ENCODE measurements around the gene TMEM182.

The TMEM182 gene

DNA sequence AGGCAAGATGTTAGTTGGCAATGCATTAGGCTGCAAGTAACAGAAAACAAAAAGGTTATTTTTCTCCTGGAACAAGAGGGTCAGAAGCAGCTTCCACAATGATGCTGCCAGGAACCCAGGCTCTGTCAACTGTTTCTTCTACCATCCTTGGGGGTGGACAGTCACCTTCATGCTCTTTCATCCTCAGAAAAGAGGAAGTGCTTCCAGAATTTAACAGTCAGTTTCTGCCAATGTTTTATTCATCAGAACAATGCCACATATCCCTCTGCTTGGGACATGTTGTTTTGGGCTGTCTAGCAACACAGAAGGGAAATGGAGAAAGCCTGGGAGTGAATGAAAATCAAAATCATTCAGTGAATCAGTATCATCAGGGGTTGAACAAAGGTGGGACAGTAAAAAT is 7.1 kb downstream of the TMEM182 start:
- no peak for DNase-seq

GRCh38 chr2:102770506-102770905 is 8.7 kb downstream of the TMEM182 start:
- DNase-seq = no peak

DNA sequence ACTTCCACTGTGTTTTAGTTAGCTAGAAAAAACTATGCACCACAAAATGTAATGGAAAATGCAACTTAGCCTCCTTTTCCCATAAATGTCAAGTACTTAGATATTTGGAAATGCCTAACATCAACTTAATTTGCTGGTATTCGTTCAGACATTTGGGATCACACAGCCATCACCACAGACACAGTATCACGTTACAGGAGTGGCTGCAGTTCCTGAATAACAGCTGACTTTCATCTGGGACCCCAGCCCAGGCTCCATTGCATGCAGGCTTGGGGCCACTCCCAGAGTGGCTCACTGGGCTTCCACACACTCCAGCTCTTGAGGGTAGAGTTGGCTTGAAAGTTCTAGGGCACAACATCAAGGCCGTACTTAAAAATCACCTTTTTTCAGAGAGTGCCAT is 9.3 kb downstream of the TMEM182 start:
- DNase-seq = no peak

GRCh38 chr2:102772659-102773058 is 10.8 kb downstream of the TMEM182 start:
- no peak for DNase-seq

GRCh38 chr2:102773149-102773705 is 11.4 kb downstream of the TMEM182 start:
- DNase-seq = no peak

DNA sequence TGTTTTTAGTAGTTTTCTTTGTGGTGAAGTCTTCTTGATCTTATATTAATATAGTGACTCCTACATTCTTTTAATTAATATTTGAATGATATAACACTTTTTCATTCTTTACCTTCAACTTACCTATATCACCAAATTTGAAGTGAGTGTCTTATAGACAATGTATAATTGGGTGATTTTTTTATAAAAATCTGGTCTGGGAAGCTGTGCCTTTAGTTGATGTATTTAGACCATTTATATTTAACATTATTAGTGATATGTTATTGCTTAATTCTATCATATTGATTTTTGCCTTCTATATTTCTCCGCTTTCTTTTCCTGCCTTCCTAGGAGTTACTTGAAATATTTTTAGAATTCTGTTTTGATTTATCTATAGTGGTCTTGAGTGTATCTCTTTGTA is 16.4 kb downstream of the TMEM182 start:
- DNase-seq = no peak

- DNase-seq = no peak
These were observed 18.6 kb downstream of the TMEM182 start for GRCh38 chr2:102780467-102780866.

DNA sequence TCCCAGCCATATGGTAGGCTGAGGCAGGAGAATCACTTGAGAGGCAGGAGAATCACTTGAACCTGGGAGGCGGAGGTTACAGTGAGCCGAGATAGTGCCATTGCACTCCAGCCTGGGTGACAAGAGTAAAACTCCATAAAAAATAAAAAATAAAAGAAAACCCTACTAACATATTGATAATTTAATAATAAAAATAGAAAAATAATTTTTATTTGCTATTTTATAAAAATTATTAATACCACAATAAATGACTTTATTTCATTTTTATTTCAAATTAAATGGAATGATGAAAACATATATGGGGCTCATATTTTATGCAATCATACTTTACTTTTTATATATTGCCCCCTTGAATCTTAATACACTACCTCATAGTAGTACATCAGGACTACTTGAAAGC is 20.4 kb downstream of the TMEM182 start:
- no peak for DNase-seq

DNA sequence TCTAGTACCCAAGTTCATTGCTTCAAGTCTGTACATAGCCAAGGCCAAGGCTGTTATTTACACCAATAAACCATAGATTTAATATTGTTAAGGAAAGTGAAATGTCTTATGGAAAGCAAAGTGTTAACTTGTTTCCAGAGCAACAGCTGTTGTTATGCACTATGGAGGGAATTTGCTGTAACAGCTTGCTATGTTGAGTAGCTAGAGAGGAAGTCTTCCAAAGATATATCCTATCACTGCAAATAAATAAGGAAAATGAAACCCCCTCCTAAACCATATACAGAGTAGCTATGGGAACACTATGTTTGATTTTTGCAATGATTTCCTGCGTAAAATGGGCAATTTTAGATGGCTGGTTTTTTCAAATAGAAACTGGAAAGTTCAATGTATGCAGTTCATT is 21.1 kb downstream of the TMEM182 start:
- DNase-seq = no peak

DNA sequence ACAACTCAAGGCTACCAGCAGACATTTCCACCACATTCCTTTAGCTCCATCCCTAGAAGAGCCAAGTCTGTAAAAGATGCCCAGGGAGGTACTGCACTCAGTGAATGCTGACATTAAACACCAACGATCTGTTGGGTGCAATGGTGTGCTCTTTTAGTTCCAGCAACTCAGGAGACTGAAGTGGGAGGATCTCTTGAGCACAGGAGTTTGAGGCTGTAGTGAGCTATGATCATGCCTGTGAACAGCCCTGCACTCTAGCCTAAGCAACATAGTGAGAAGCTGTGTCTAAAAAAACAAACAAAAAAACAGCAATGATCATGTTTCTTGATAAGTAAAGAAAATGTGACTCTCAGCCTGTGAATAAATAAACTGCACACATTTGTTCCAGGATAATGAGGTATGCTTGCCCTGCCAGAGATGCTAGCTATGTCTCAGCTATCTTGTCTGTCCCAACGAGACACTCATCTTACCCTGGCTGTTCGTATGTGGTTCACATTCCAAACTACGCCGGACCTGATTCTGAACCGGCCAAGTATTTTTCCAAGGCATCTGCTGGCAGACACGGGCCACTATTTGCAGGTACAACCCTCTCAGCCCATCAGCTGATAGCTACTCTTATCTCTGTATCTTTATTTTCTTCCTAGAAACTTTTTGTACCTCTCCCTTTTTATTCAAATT is 21.8 kb downstream of the TMEM182 start:
- no peak for DNase-seq

DNA sequence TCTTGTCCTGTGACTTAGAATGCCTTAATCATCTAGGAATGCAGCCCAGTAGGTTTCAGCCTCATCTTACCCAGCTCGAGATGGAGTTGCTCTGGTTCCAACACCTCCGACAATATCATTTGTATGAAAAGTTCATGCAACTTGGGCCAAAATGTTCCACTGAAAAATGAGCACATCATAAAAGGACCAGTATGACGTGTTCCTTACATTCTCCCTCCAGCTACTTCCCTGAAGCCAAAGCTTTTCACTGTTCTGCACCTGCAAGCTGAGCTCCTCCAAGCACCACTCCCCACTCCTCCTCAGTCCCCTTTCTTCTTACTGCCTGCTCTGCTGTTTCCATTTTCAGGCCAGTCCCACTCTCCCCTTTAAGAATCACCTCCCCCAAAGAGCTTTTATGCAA is 23.1 kb downstream of the TMEM182 start:
- no peak for DNase-seq

DNA sequence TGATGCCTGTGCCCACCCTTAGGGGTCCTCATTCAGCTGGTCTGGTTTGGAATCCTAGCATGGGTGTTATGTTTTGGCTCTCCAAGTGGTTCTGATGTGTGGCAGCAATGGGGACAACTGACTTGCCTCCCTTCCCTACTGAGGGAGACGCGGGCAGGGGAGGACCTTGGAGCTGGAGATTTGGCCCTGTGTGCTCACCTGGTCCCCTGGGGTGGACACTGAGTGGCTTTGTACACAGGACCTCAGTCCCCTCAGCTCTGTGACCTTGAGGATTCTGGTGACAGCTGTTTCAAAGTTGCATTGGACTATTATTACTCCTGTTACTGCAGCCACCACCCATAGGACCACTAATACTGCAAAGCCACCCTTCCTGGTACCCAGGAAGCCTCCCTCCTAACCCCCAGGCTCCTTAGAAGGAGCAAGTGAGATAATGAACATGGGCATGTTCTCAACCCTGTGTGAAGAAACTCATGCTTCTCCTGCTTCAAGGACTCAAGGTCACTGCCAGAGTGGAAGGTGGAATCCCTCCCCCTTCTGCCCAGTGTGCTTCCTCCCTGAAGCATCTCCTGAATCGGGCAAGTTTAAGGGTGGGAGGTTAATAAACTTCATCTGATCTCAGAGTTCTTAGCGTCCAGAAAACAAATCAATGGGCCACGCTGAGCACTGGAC is 26.5 kb downstream of the TMEM182 start:
- no peak for DNase-seq

GRCh38 chr2:102788885-102789260 is 27.0 kb downstream of the TMEM182 start:
- no peak for DNase-seq

DNA sequence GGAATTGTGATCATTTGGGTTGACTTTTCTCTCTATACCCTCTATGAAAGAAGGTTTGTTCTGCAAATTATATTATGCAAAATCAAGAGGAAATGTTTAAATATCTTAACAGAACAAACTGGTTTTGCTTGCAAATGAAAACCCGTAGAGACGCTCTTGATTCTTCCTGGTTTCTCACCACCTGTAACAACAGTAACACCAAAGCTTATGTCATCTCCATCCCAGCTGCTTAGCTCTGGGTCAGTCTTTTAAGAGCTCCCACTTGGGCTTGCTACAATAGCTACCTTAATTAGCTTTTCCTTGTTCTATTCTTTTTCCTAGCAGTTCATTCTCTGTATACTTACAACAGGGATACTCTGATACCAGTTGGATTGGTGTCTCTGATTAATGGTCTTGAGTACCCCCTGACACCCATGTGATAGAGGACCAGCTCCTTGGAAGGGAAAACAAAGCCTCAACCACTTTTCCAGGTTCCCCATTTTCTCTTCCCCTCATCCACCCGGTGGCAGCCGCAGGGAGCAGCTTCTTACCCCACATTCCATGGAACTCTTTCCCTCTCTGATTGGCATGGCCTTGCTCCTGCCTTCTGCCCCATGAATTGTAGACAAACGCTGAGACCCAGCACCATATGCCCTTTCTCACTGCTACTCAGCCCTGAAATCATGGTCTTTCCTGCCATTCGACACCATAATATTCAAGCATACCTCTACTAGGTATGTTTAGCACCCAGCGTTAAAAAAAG is 27.7 kb downstream of the TMEM182 start:
- no peak for DNase-seq

- no peak for DNase-seq
These were observed 28.2 kb downstream of the TMEM182 start for GRCh38 chr2:102790091-102790455.

- no peak for DNase-seq
These were observed 30.9 kb downstream of the TMEM182 start for GRCh38 chr2:102792568-102793208.

- no peak for DNase-seq
These were observed 33.8 kb downstream of the TMEM182 start for GRCh38 chr2:102795641-102796040.

DNA sequence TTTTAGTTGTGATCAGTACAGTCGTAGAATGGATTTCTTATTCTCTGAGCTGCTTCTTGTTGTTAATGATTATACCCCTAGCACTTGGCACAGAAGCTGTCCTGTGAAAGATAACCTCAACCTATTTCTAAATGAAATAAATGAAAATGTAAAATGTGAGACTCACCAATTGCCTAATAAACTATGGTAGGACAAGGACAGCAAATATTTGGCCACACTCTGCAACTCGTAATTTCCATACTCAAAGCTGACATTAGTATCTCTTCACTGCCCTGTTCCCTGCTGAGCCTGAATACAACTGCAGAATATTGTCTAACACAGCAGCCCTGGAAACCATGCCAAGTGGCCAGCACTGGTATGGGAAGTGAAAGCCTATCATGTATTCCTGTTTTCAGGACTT is 34.5 kb downstream of the TMEM182 start:
- no peak for DNase-seq

DNA sequence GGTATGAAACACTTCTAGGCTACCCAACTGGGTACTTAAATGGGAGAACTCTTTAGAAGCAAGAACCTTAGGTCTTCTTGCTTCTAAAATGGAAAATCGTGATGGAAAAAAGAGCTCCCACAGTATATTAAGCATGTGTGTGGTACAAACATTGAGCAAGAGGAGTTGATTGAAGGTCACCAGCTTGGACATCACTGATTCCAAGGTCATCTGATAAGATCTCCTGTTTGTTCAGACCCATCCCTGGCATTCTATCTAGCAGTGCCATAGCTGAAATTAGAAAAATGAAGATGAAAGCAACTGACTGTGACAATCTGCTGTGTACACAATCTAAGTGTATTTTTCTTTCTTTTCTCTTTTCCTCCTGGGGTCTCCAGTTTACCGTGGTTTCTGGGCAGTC is 35.7 kb downstream of the TMEM182 start:
- DNase-seq = no peak

GRCh38 chr2:102798181-102798580 is 36.4 kb downstream of the TMEM182 start:
- no peak for DNase-seq

DNA sequence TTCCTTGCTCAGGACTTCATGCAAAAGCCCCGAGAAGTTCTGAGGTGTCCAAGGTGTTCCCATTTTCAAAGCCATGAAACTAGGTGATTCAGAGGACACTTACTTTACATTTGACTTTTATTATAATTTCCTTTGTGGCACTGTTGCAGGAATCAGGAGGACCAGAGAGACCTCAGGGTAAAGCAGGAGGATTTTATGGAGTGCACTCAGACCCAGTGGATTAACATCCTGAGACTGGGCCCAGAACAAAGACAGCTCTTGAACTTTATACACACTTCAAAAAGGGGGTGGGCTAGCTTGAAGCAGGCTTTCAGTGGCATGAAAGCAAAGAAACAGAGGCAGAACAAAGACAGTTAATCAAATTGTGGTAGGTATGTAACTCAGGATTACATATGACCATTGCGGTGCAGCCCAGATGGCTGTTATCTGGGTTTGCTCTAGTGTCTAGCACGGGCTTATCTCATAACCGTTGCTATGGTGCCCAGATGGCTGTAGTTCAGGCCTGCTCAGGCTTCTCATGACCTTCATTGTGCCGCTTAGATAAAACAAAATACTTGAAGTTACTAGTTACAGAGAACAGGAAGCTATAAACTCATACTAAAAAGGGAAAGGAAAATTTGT is 39.4 kb downstream of the TMEM182 start:
- no peak for DNase-seq

- no peak for DNase-seq
These were observed 40.2 kb downstream of the TMEM182 start for GRCh38 chr2:102801858-102802699.

All from CD4-positive, alpha-beta T cell treated with Interleukin-1 beta for 1 hour (primary cell).